IMR-90 (cell line): ENCODE measurements around the gene MAML3. TPM values are rescaled to one million over a fixed set of nuclear protein-coding genes. Genes with fewer than 3 reads are reported as not detected.

Source experiments
- ATAC-seq: fragments of 200-7000 bp; cut with Tn5 transposase; 2 replicates; pipeline ENCODE4 v1.9.1; 2020; ENCODE audit warnings: low read depth, mild to moderate bottlenecking, moderate library complexity
- BruUV-seq: library from RNA; stranded (reverse); fragments of 400-500 nt; replicated peaks from 2 replicates; lab custom pipeline; 2021; lab: Mats Ljungman, UMichigan
- CTCF ChIA-PET: fragments of 300-600 bp; formaldehyde crosslinking; extraction: SDS; loops from one replicate; lab custom pipeline; 2021; ENCODE audit warnings: antibody characterized with exemption; lab: Yijun Ruan, JAX
- POLR2A ChIA-PET: fragments of 300-600 bp; sonication (Branson Sonifier 250); formaldehyde crosslinking; loops from one replicate; lab custom pipeline; 2022; ENCODE audit warnings: antibody characterized with exemption; ENCODE audit not compliant: unreplicated experiment; lab: Charles Lee
- DNase-seq: peaks from one replicate; pipeline ENCODE4 v3.0.0; 2013
- H2AFZ ChIP-seq: replicated peaks from 2 replicates; pipeline ENCODE3; 2013; ENCODE audit warnings: low read length, mild to moderate bottlenecking; ENCODE audit not compliant: poor library complexity
- H2AK5ac ChIP-seq: 2 replicates; pipeline ENCODE4 v1.6.1; 2013; ENCODE audit warnings: low read depth, low read length, inconsistent platforms
- H2AK9ac ChIP-seq: replicated peaks from 2 replicates; pipeline ENCODE3; 2013; ENCODE audit warnings: mild to moderate bottlenecking, low read depth, low read length, moderate library complexity; ENCODE audit not compliant: poor library complexity
- H2BK120ac ChIP-seq: 2 replicates; pipeline ENCODE4 v1.6.1; 2013; ENCODE audit warnings: low read depth, low read length, inconsistent platforms
- H2BK15ac ChIP-seq: 3 replicates; pipeline ENCODE4 v1.6.1; 2013; ENCODE audit warnings: low read depth, low read length, inconsistent platforms
- H2BK20ac ChIP-seq: 2 replicates; pipeline ENCODE4 v1.6.1; 2013; ENCODE audit warnings: low read depth, mild to moderate bottlenecking, inconsistent platforms, low read length, moderate library complexity
- H2BK5ac ChIP-seq: 2 replicates; pipeline ENCODE4 v1.6.1; 2013; ENCODE audit warnings: mild to moderate bottlenecking, low read depth, low read length, inconsistent platforms; ENCODE audit not compliant: poor library complexity, severe bottlenecking
- H3K14ac ChIP-seq: replicated peaks from 2 replicates; pipeline ENCODE4 v1.6.1; 2013; ENCODE audit warnings: low read depth, low read length, inconsistent platforms
- H3K18ac ChIP-seq: 2 replicates; pipeline ENCODE4 v1.6.1; 2013; ENCODE audit warnings: low read depth, low read length, control low read depth
- H3K23ac ChIP-seq: 2 replicates; pipeline ENCODE4 v1.6.1; 2013; ENCODE audit warnings: low read depth, low read length, inconsistent platforms
- H3K27ac ChIP-seq: 2 replicates; pipeline ENCODE4 v1.5.1; 2013; ENCODE audit warnings: mild to moderate bottlenecking, control low read depth, low read length; ENCODE audit not compliant: insufficient read depth
- H3K27me3 ChIP-seq: 2 replicates; pipeline ENCODE4 v1.6.1; 2013; ENCODE audit warnings: low read length; ENCODE audit not compliant: control insufficient read depth, insufficient read depth
- H3K36me3 ChIP-seq: 2 replicates; pipeline ENCODE4 v1.6.1; 2013; ENCODE audit warnings: low read length, mixed read lengths; ENCODE audit not compliant: control insufficient read depth, insufficient read depth
- H3K4ac ChIP-seq: 2 replicates; pipeline ENCODE4 v1.6.1; 2013; ENCODE audit warnings: low read depth, low read length, inconsistent platforms
- H3K4me1 ChIP-seq: 2 replicates; pipeline ENCODE4 v1.6.1; 2013; ENCODE audit warnings: low read length, mixed read lengths; ENCODE audit not compliant: control insufficient read depth, insufficient read depth
- H3K4me2 ChIP-seq: 2 replicates; pipeline ENCODE4 v1.6.1; 2013; ENCODE audit warnings: low read depth, mild to moderate bottlenecking, control low read depth, low read length, moderate library complexity
- H3K4me3 ChIP-seq: 2 replicates; pipeline ENCODE4 v1.5.1; 2013; ENCODE audit warnings: low read depth, mild to moderate bottlenecking, control low read depth, low read length, moderate library complexity; ENCODE audit not compliant: insufficient read depth
- H3K56ac ChIP-seq: 2 replicates; pipeline ENCODE4 v1.6.1; 2013; ENCODE audit warnings: low read length, inconsistent platforms; ENCODE audit not compliant: insufficient read depth; ENCODE audit errors: extremely low read depth
- H3K79me1 ChIP-seq, 2 experiments: 2 replicates each; pipeline ENCODE4 v1.6.1; 2013; ENCODE audit warnings: low read length in 2 of 2, inconsistent platforms in 1 of 2, low read depth in 1 of 2
- H3K9ac ChIP-seq: 2 replicates; pipeline ENCODE4 v1.6.1; 2013; ENCODE audit warnings: low read depth, low read length, control low read depth
- H3K9me1 ChIP-seq: 2 replicates; pipeline ENCODE4 v1.6.1; 2013; ENCODE audit warnings: low read length, inconsistent platforms; ENCODE audit not compliant: insufficient read depth
- H3K9me3 ChIP-seq: 2 replicates; pipeline ENCODE4 v1.6.1; 2013; ENCODE audit warnings: low read length; ENCODE audit not compliant: control insufficient read depth, insufficient read depth
- H4K20me1 ChIP-seq: 2 replicates; pipeline ENCODE4 v1.6.1; 2013; ENCODE audit warnings: low read length, inconsistent platforms; ENCODE audit not compliant: insufficient read depth
- H4K5ac ChIP-seq: 2 replicates; pipeline ENCODE4 v1.6.1; 2013; ENCODE audit warnings: mild to moderate bottlenecking, low read depth, low read length, control low read depth
- H4K8ac ChIP-seq, 2 experiments: 2 replicates each; pipeline ENCODE4 v1.6.1; 2013; ENCODE audit warnings: low read depth in 2 of 2, low read length in 2 of 2, control low read depth in 1 of 2, inconsistent platforms in 1 of 2
- H4K91ac ChIP-seq: 2 replicates; pipeline ENCODE4 v1.6.1; 2013; ENCODE audit warnings: low read depth, low read length, inconsistent platforms; ENCODE audit not compliant: insufficient read depth
- BHLHE40 ChIP-seq: fragments of 150-350 bp; IDR thresholded peaks from 2 replicates; pipeline ENCODE4 v1.6.1; 2016; ENCODE audit warnings: mild to moderate bottlenecking, low read depth, low read length
- ELK1 ChIP-seq: fragments of 150-350 bp; IDR thresholded peaks from 2 replicates; pipeline ENCODE4 v1.6.1; 2016; ENCODE audit warnings: low read depth, mild to moderate bottlenecking, low read length, moderate library complexity, borderline replicate concordance
- RCOR1 ChIP-seq: IDR thresholded peaks from 2 replicates; pipeline ENCODE4 v1.6.1; 2012; ENCODE audit warnings: mild to moderate bottlenecking, low read length, improper control_type of control experiment; ENCODE audit not compliant: insufficient replicate concordance
- WGBS, 2 experiments: methylation state at CpG; one replicate each; pipeline versions ENCODE4 v1.1.5 to v1.1.7; 2013; ENCODE audit warnings: missing lambda C conversion rate in 2 of 2; ENCODE audit not compliant: insufficient read length in 1 of 2; ENCODE audit errors: extremely low coverage in 2 of 2; 5-methylcytosine and 5-hydroxymethylcytosine counted together
- dilution Hi-C: fragments of 300-500 bp; cut with HindIII; formaldehyde crosslinking; loops from one replicate; pipeline ENCODE4 v1.14.3; 2018; ENCODE audit warnings: low sequenced_read_pairs; ENCODE audit not compliant: unreplicated experiment
- in situ Hi-C: fragments of 300-500 bp; cut with MboI; formaldehyde crosslinking; loops from 3 replicates; pipeline ENCODE4 v1.14.3; 2019; ENCODE audit warnings: low sequenced_read_pairs, inconsistent platforms, mixed read lengths
- intact Hi-C: fragments of 100-400 bp; cut with micrococcal nuclease; formaldehyde crosslinking; loops from 2 replicates; pipeline ENCODE4 v1.10.0; 2022
- polyA plus RNA-seq, 3 experiments: library from polyadenylated mRNA; depleted of rRNA; stranded (reverse); fragments of >200 nt; gene quantifications; 2 replicates each; pipeline ENCODE4 v1.2.3, GENCODE V29; 2012; ENCODE audit warnings: low replicate concordance in 1 of 3
- total RNA-seq: library from RNA; depleted of rRNA; stranded (reverse); fragments of >200 nt; gene quantifications from 2 replicates; pipeline ENCODE4 v1.2.3, GENCODE V29; 2012

MAML3 gene
- total and polyA plus RNA-seq, 2 of the 4 experiments (the other 2 are of a cell fraction): 0.90 to 1.7 TPM

GRCh38 chr4:139887376-139887802 is 266.6 kb downstream of the MAML3 start:
- no peak for TF ChIP-seq ELK1
- no peak for TF ChIP-seq RCOR1
- TF ChIP-seq BHLHE40: no peak
- H3K27ac ChIP-seq: no peak overlapping the region
- H3K9me1 ChIP-seq: no peaks in the 10 kb centered on the region
- in situ Hi-C loops: no loop called here
- H3K18ac ChIP-seq: peak overlapping the region; percentile 63; the same call in 1 of the 2 replicates
- no peak overlapping the region for H2AK5ac ChIP-seq
- H3K9ac ChIP-seq: peak overlapping the region; percentile 7; the same call in 1 of the 2 replicates
- peak overlapping the region; percentile 95 for H3K4me2 ChIP-seq
- no peaks in the 10 kb centered on the region for H3K36me3 ChIP-seq
- no peak overlapping the region for H3K56ac ChIP-seq
- H2BK5ac ChIP-seq: peak overlapping the region; percentile 40
- POLR2A ChIA-PET: interaction anchor here (0.7 kb wide), 1 partner anchor 85 kb away, joined by 3 read pairs; no protein-coding TSS in a partner anchor
- no peak overlapping the region for H3K23ac ChIP-seq
- intact Hi-C loops: no loop called here
- peak overlapping the region; percentile 55 for H2AFZ ChIP-seq
- no peak overlapping the region for H4K91ac ChIP-seq
- H3K14ac ChIP-seq: 0 out of 2 replicates have a peak overlapping the region, but pooled peaks have one; percentile 18
- H2BK120ac ChIP-seq: peak overlapping the region; percentile 5; the same call in 1 of the 2 replicates
- BruUV-seq: no TSS peak
- WGBS, 2 experiments: no CpG with 5 or more reads among the region's 4 CpGs
- CTCF ChIA-PET: interaction anchor here (0.7 to 1.3 kb wide), 3 partner anchors 10 to 281 kb away, joined by 3 read pairs; no protein-coding TSS in a partner anchor
- dilution Hi-C loops: no loop called here
- no peak overlapping the region for H2AK9ac ChIP-seq
- H3K27me3 ChIP-seq: no peaks in the 10 kb centered on the region
- H2BK15ac ChIP-seq: peak overlapping the region; percentile 4; the same call in 1 of the 3 replicates
- peak overlapping the region; percentile 48; the same call in 1 of the 2 replicates for H3K4ac ChIP-seq
- ATAC-seq (peak; percentile 48), DNase-seq (peak; percentile 19)
- H4K5ac ChIP-seq: no peak overlapping the region
- no peak overlapping the region for H2BK20ac ChIP-seq
- H3K4me3 ChIP-seq: peak overlapping the region; percentile 22; the same call in 1 of the 2 replicates
- peaks cover 2% of the 10 kb centered on the region for H3K9me3 ChIP-seq
- no peaks in the 10 kb centered on the region for H4K20me1 ChIP-seq
- peak overlapping the region in 1 of 2 experiments; percentile 41; a peak in 2 of 4 replicates for H4K8ac ChIP-seq
- peaks cover 0 to 6% of the 10 kb centered on the region in 2 experiments; a peak in 1 of 4 replicates for H3K79me1 ChIP-seq
- peaks cover 11% of the 10 kb centered on the region for H3K4me1 ChIP-seq
